ENCODE data around the gene DYDC2. TPM values are rescaled to one million over a fixed set of nuclear protein-coding genes. Genes with fewer than 3 reads are reported as not detected.
"Not testable (repeated sequence)": the region's sequence is repeated elsewhere in the genome, so short reads cannot be mapped to it uniquely, and the experiment has no call there.

Gene DYDC2
- total RNA-seq, 4 donors from 2014 or later = not detected

- no peak for ATAC-seq
- in situ Hi-C loops (cut with MboI; ENCODE audit: low sequenced_read_pairs in 4 of 4) = no loop called here
- Histone ChIP-seq H3K4me1 (peaks cover 43 to 54% of the 10 kb centered on the region in 2 donors), H3K4me3 (no peak overlapping the region), H3K36me3 (no peaks in the 10 kb centered on the region), H3K27ac (peak overlapping the region; percentile 3 to 74 (median 52)), H3K27me3 (no peaks in the 10 kb centered on the region), H3K9me3 (no peaks in the 10 kb centered on the region)
- intact Hi-C loops (cut with DNase I; ENCODE audit: low total_unique reads) = no loop called here
- TF ChIP-seq CTCF (IDR thresholded peaks at IDR 0.05 in 4 of 5, conservative IDR thresholded peaks at IDR 0.05 in 1 of 5) = no peak
- TF ChIP-seq POLR2A (IDR thresholded peaks at IDR 0.05) = no peak
- DNase-seq = peak in 1 of 2 donors; percentile 12
Measured at GRCh38 chr10:80413271-80413996, 56.9 kb downstream of the DYDC2 start.

GRCh38 chr10:80414142-80414895 lies 57.7 kb downstream of the DYDC2 start:
- no peak overlapping the region for H3K4me3 ChIP-seq
- ATAC-seq (no peak), DNase-seq (no peak)
- H3K27ac ChIP-seq = peak overlapping the region; percentile 3 to 74 (median 52)
- TF ChIP-seq POLR2A (IDR thresholded peaks at IDR 0.05) = no peak
- no peak for TF ChIP-seq CTCF (IDR thresholded peaks at IDR 0.05 in 4 of 5, conservative IDR thresholded peaks at IDR 0.05 in 1 of 5)
- H3K9me3 ChIP-seq = no peaks in the 10 kb centered on the region
- intact Hi-C loops (cut with DNase I; ENCODE audit: low total_unique reads) (no loop called here), in situ Hi-C loops (cut with MboI; ENCODE audit: low sequenced_read_pairs in 4 of 4) (no loop called here)
- no peaks in the 10 kb centered on the region for H3K36me3 ChIP-seq
- H3K27me3 ChIP-seq = no peaks in the 10 kb centered on the region
- peaks cover 38 to 54% of the 10 kb centered on the region in 2 donors for H3K4me1 ChIP-seq

- DNase-seq (no peak), ATAC-seq (peak; percentile 9 to 10)
- H3K27me3 ChIP-seq = no peaks in the 10 kb centered on the region
- no peaks in the 10 kb centered on the region for H3K36me3 ChIP-seq
- H3K4me3 ChIP-seq = no peak overlapping the region
- no peaks in the 10 kb centered on the region for H3K9me3 ChIP-seq
- TF ChIP-seq POLR2A (IDR thresholded peaks at IDR 0.05) (no peak), CTCF (IDR thresholded peaks at IDR 0.05 in 4 of 5, conservative IDR thresholded peaks at IDR 0.05 in 1 of 5) (no peak)
- in situ Hi-C loops (cut with MboI; ENCODE audit: low sequenced_read_pairs in 4 of 4) (no loop called here), intact Hi-C loops (cut with DNase I; ENCODE audit: low total_unique reads) (no loop called here)
- H3K27ac ChIP-seq = peak overlapping the region; percentile 30 to 74 (median 56)
- H3K4me1 ChIP-seq = peaks cover 28 to 45% of the 10 kb centered on the region in 2 donors
Measured at GRCh38 chr10:80415734-80416478, 59.3 kb downstream of the DYDC2 start.

GRCh38 chr10:80416479-80417098 lies 60.0 kb downstream of the DYDC2 start:
- peak in 1 of 2 donors; percentile 44 for DNase-seq
- intact Hi-C loops (cut with DNase I; ENCODE audit: low total_unique reads) (no loop called here), in situ Hi-C loops (cut with MboI; ENCODE audit: low sequenced_read_pairs in 4 of 4) (no loop called here)
- Histone ChIP-seq H3K36me3 (no peaks in the 10 kb centered on the region), H3K4me1 (peaks cover 28 to 39% of the 10 kb centered on the region in 2 donors), H3K9me3 (no peaks in the 10 kb centered on the region), H3K4me3 (no peak overlapping the region), H3K27ac (peak overlapping the region; percentile 30 to 74 (median 56)), H3K27me3 (no peaks in the 10 kb centered on the region)
- no peak for TF ChIP-seq POLR2A (IDR thresholded peaks at IDR 0.05)
- no peak for TF ChIP-seq CTCF (IDR thresholded peaks at IDR 0.05 in 4 of 5, conservative IDR thresholded peaks at IDR 0.05 in 1 of 5)
- ATAC-seq = peak; percentile 78 to 80

- intact Hi-C loops (cut with DNase I; ENCODE audit: low total_unique reads); ATAC-seq; H3K27me3 ChIP-seq; in situ Hi-C loops (cut with MboI; ENCODE audit: low sequenced_read_pairs in 4 of 4); H3K4me3 ChIP-seq; DNase-seq; H3K9me3 ChIP-seq; H3K36me3 ChIP-seq: not testable (repeated sequence)
- H3K27ac ChIP-seq = peak overlapping the region in 2 of 4 donors; percentile 54 to 74
- H3K4me1 ChIP-seq = peaks cover 28 to 41% of the 10 kb centered on the region in 2 donors
Measured at GRCh38 chr10:80417256-80417655, 60.7 kb downstream of the DYDC2 start.

Data from gastrocnemius medialis (tissue), 4 donors.